HL-60 (cell line): Measurements from ENCODE around the gene SART1.

ENCODE experiments used
- TF ChIP-seq, protein P1 (sequence below): IDR thresholded peaks from one replicate; pipeline ENCODE4 v1.5.1; 2011; ENCODE audit warnings: low read length, control low read depth, inconsistent platforms; ENCODE audit not compliant: insufficient read depth
- TF ChIP-seq, protein P2 (sequence below): IDR thresholded peaks from 2 replicates; pipeline ENCODE4 v1.6.1; 2012; ENCODE audit warnings: low read depth; ENCODE audit not compliant: insufficient replicate concordance

DNA sequence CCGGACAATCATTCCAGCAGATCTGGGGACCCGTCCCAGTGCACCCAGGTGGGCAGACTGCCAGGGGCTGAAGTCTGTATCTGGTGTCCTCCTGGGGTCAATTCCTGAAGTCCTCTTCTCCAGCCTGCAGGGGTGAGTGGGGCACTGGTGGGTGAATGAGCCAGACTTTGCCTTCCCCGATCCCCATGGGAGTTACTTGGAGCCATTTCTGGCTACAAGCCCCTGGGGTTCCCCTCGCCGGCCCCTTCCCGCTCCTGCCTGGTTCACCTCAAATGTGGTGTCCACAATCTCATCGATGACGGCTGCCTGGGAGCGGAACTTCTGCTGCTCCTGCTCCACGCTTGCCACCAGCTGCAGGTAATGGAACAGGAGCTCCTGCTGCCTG lies 55.3 kb downstream of the SART1 start:
- TF ChIP-seq, protein P1, sequence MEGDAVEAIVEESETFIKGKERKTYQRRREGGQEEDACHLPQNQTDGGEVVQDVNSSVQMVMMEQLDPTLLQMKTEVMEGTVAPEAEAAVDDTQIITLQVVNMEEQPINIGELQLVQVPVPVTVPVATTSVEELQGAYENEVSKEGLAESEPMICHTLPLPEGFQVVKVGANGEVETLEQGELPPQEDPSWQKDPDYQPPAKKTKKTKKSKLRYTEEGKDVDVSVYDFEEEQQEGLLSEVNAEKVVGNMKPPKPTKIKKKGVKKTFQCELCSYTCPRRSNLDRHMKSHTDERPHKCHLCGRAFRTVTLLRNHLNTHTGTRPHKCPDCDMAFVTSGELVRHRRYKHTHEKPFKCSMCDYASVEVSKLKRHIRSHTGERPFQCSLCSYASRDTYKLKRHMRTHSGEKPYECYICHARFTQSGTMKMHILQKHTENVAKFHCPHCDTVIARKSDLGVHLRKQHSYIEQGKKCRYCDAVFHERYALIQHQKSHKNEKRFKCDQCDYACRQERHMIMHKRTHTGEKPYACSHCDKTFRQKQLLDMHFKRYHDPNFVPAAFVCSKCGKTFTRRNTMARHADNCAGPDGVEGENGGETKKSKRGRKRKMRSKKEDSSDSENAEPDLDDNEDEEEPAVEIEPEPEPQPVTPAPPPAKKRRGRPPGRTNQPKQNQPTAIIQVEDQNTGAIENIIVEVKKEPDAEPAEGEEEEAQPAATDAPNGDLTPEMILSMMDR: no peak
- TF ChIP-seq, protein P2, sequence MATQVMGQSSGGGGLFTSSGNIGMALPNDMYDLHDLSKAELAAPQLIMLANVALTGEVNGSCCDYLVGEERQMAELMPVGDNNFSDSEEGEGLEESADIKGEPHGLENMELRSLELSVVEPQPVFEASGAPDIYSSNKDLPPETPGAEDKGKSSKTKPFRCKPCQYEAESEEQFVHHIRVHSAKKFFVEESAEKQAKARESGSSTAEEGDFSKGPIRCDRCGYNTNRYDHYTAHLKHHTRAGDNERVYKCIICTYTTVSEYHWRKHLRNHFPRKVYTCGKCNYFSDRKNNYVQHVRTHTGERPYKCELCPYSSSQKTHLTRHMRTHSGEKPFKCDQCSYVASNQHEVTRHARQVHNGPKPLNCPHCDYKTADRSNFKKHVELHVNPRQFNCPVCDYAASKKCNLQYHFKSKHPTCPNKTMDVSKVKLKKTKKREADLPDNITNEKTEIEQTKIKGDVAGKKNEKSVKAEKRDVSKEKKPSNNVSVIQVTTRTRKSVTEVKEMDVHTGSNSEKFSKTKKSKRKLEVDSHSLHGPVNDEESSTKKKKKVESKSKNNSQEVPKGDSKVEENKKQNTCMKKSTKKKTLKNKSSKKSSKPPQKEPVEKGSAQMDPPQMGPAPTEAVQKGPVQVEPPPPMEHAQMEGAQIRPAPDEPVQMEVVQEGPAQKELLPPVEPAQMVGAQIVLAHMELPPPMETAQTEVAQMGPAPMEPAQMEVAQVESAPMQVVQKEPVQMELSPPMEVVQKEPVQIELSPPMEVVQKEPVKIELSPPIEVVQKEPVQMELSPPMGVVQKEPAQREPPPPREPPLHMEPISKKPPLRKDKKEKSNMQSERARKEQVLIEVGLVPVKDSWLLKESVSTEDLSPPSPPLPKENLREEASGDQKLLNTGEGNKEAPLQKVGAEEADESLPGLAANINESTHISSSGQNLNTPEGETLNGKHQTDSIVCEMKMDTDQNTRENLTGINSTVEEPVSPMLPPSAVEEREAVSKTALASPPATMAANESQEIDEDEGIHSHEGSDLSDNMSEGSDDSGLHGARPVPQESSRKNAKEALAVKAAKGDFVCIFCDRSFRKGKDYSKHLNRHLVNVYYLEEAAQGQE: no peak
